HG03095 (cell line): ENCODE measurements around the gene P2RY12.

Experiments used
- ATAC-seq: cut with Tn5 transposase; IDR thresholded peaks from one replicate; pipeline ENCODE4 v1.9.1; 2021; ENCODE audit warnings: moderate library complexity; ENCODE audit not compliant: unreplicated experiment

The P2RY12 gene

GRCh38 chr3:151309566-151309965 lies 75.0 kb downstream of the P2RY12 start:
- ATAC-seq: no peak

GRCh38 chr3:151307583-151308488 lies 76.7 kb downstream of the P2RY12 start:
- ATAC-seq: no peak

- ATAC-seq: no peak
Measured at GRCh38 chr3:151307131-151307530, 77.4 kb downstream of the P2RY12 start.

GRCh38 chr3:151306168-151306810 lies 78.3 kb downstream of the P2RY12 start:
- ATAC-seq: no peak

- ATAC-seq: no peak
Measured at GRCh38 chr3:151305775-151306151, 78.8 kb downstream of the P2RY12 start.

GRCh38 chr3:151305060-151305774 lies 79.3 kb downstream of the P2RY12 start:
- no peak for ATAC-seq

GRCh38 chr3:151303751-151304150 lies 80.8 kb downstream of the P2RY12 start:
- ATAC-seq: no peak

- no peak for ATAC-seq
Measured at GRCh38 chr3:151301787-151302186, 82.8 kb downstream of the P2RY12 start.

- ATAC-seq: no peak
Measured at GRCh38 chr3:151300539-151300938, 84.0 kb downstream of the P2RY12 start.

GRCh38 chr3:151299006-151299405 lies 85.5 kb downstream of the P2RY12 start:
- no peak for ATAC-seq

- no peak for ATAC-seq
Measured at GRCh38 chr3:151297429-151297828, 87.1 kb downstream of the P2RY12 start.

- ATAC-seq: no peak
Measured at GRCh38 chr3:151296226-151296625, 88.3 kb downstream of the P2RY12 start.

GRCh38 chr3:151293127-151293526 lies 91.4 kb downstream of the P2RY12 start:
- no peak for ATAC-seq

- no peak for ATAC-seq
Measured at GRCh38 chr3:151290673-151291072, 93.9 kb downstream of the P2RY12 start.

GRCh38 chr3:151289445-151289844 lies 95.1 kb downstream of the P2RY12 start:
- ATAC-seq: no peak
